NCI-H2081 (cell line): ENCODE measurements around the gene ATP9B.

Experiments
- DNase-seq, 2 experiments: peaks; one replicate each; lab custom pipeline; 2025; lab: John Stamatoyannopoulos, UW

The ATP9B gene

GRCh38 chr18:79328887-79329286 lies 259.7 kb downstream of the ATP9B start:
- no peak for DNase-seq

GRCh38 chr18:79329786-79330185 lies 260.6 kb downstream of the ATP9B start:
- no peak for DNase-seq

GRCh38 chr18:79332646-79333045 lies 263.5 kb downstream of the ATP9B start:
- peak in 1 of 2 experiments; percentile 49 for DNase-seq

GRCh38 chr18:79333046-79333445 lies 263.9 kb downstream of the ATP9B start:
- DNase-seq: no peak

GRCh38 chr18:79334496-79335233 lies 265.5 kb downstream of the ATP9B start:
- no peak for DNase-seq

GRCh38 chr18:79335833-79336360 lies 266.7 kb downstream of the ATP9B start:
- DNase-seq: no peak

- no peak for DNase-seq
These were observed 267.5 kb downstream of the ATP9B start for GRCh38 chr18:79336556-79337142.

- DNase-seq: no peak
These were observed 268.0 kb downstream of the ATP9B start for GRCh38 chr18:79337184-79337583.

- no peak for DNase-seq
These were observed 268.4 kb downstream of the ATP9B start for GRCh38 chr18:79337620-79338019.

- DNase-seq: no peak
These were observed 270.1 kb downstream of the ATP9B start for GRCh38 chr18:79339094-79339908.

GRCh38 chr18:79343567-79344207 lies 274.5 kb downstream of the ATP9B start:
- no peak for DNase-seq

GRCh38 chr18:79344208-79344581 lies 275.0 kb downstream of the ATP9B start:
- DNase-seq: no peak

- DNase-seq: no peak
These were observed 276.2 kb downstream of the ATP9B start for GRCh38 chr18:79345366-79345765.

GRCh38 chr18:79345981-79346380 lies 276.8 kb downstream of the ATP9B start:
- DNase-seq: no peak

- DNase-seq: no peak
These were observed 278.9 kb downstream of the ATP9B start for GRCh38 chr18:79348066-79348465.

- DNase-seq: no peak
These were observed 283.2 kb downstream of the ATP9B start for GRCh38 chr18:79352432-79352831.

GRCh38 chr18:79353267-79353666 lies 284.1 kb downstream of the ATP9B start:
- DNase-seq: no peak

- no peak for DNase-seq
These were observed 285.2 kb downstream of the ATP9B start for GRCh38 chr18:79354350-79354749.

GRCh38 chr18:79355433-79356335 lies 286.5 kb downstream of the ATP9B start:
- no peak for DNase-seq

GRCh38 chr18:79356435-79356834 lies 287.2 kb downstream of the ATP9B start:
- no peak for DNase-seq

GRCh38 chr18:79360933-79361332 lies 291.7 kb downstream of the ATP9B start:
- DNase-seq: no peak
